K562 (cell line): ENCODE results near the gene XPNPEP3. TPM values are rescaled to one million over a fixed set of nuclear protein-coding genes. Genes with fewer than 3 reads are reported as not detected.

Source experiments
- ARID3B ChIP-seq: fragments of 250-450 bp; sonication (Bioruptor Pico); IDR thresholded peaks from 2 replicates; pipeline ENCODE4 v1.4.0; 2020; ENCODE audit warnings: borderline replicate concordance
- DPF2 ChIP-seq: fragments of 450-650 bp; IDR thresholded peaks from 2 replicates; pipeline ENCODE4 v1.6.1; 2016
- FOXJ3 ChIP-seq: sonication (generic); formaldehyde crosslinking; IDR thresholded peaks from 2 replicates; pipeline ENCODE4 v1.4.0; 2020; ENCODE audit warnings: mild to moderate bottlenecking, missing genetic modification reagents
- HDAC3 ChIP-seq: fragments of 450-650 bp; IDR thresholded peaks from 2 replicates; pipeline ENCODE4 v1.6.1; 2018; ENCODE audit warnings: borderline replicate concordance, mild to moderate bottlenecking, moderate library complexity; ENCODE audit not compliant: partially characterized antibody
- MYC ChIP-seq, 2 experiments: fragments of 250-450 bp in 1 of 2; sonication (Bioruptor Pico) in 1 of 2; IDR thresholded peaks; 2 replicates each; pipeline versions ENCODE4 v1.5.1 to v1.6.1; 2012 to 2021; ENCODE audit warnings: low read depth in 2 of 2, borderline replicate concordance in 1 of 2, improper control_type of control experiment in 1 of 2, low read length in 1 of 2, mild to moderate bottlenecking in 1 of 2, moderate library complexity in 1 of 2
- NFE2 ChIP-seq: IDR thresholded peaks from 2 replicates; pipeline ENCODE4 v1.6.1; 2014; ENCODE audit warnings: antibody characterized with exemption, low read depth
- NR2C1 ChIP-seq, 2 experiments: fragments of 450-650 bp; IDR thresholded peaks; 2 replicates each; pipeline ENCODE4 v1.6.1; 2017; ENCODE audit warnings: mild to moderate bottlenecking in 2 of 2, antibody characterized with exemption in 1 of 2, inconsistent platforms in 1 of 2, missing compliant biosample characterization in 1 of 2, missing genetic modification characterization in 1 of 2
- PYGO2 ChIP-seq: fragments of 450-650 bp; IDR thresholded peaks from 2 replicates; pipeline ENCODE4 v1.6.1; 2016; ENCODE audit warnings: mild to moderate bottlenecking, missing genetic modification characterization, moderate library complexity, missing compliant biosample characterization
- RAD21 ChIP-seq, 2 experiments: fragments of 250-450 bp in 1 of 2; fragments of 450-650 bp in 1 of 2; sonication (Bioruptor Pico) in 1 of 2; formaldehyde crosslinking in 1 of 2; IDR thresholded peaks in 1 of 2; conservative IDR thresholded peaks in 1 of 2; 2 replicates each; pipeline versions ENCODE4 v1.4.0 to v1.8.0; 2020 to 2022; ENCODE audit warnings: mild to moderate bottlenecking in 2 of 2, moderate library complexity in 1 of 2
- SETDB1 ChIP-seq: IDR thresholded peaks from one replicate; pipeline ENCODE4 v1.6.1; 2012; ENCODE audit warnings: low read length, control low read depth, inconsistent platforms
- SIN3A ChIP-seq, 2 experiments: fragments of 150-350 bp in 1 of 2; IDR thresholded peaks; 2 replicates each; pipeline ENCODE4 v1.6.1; 2011 to 2016; ENCODE audit warnings: borderline replicate concordance in 2 of 2, low read depth in 2 of 2, low read length in 2 of 2, mild to moderate bottlenecking in 2 of 2, moderate library complexity in 2 of 2; ENCODE audit not compliant: control insufficient read depth in 1 of 2
- U2AF2 ChIP-seq: fragments of 200-400 bp; formaldehyde crosslinking; optimal IDR thresholded peaks from 2 replicates; pipeline ENCODE3; 2017; ENCODE audit warnings: low read depth, mild to moderate bottlenecking, low read length
- ZBED1 ChIP-seq: IDR thresholded peaks from 2 replicates; pipeline ENCODE4 v1.6.1; 2014
- ZBTB43 ChIP-seq: sonication (generic); formaldehyde crosslinking; IDR thresholded peaks from 2 replicates; pipeline ENCODE4 v1.8.0; 2023; ENCODE audit warnings: mild to moderate bottlenecking, missing genetic modification reagents
- ZFP30 ChIP-seq: fragments of 250-450 bp; sonication (Bioruptor Pico); IDR thresholded peaks from 2 replicates; pipeline ENCODE4 v1.8.0; 2022; ENCODE audit warnings: moderate library complexity, mild to moderate bottlenecking, inconsistent platforms, borderline replicate concordance
- ZNF609 ChIP-seq: sonication (generic); formaldehyde crosslinking; IDR thresholded peaks from 2 replicates; pipeline ENCODE4 v1.8.1; 2023; ENCODE audit warnings: missing genetic modification reagents, mild to moderate bottlenecking, borderline replicate concordance
- ZNF644 ChIP-seq: fragments of 200-800 bp; sonication (Bioruptor generic); IDR thresholded peaks from 2 replicates; pipeline ENCODE4 v1.6.1; 2016; ENCODE audit warnings: low read depth, missing genetic modification characterization, missing compliant biosample characterization
- ZNF717 ChIP-seq: fragments of 250-450 bp; sonication (Bioruptor Pico); IDR thresholded peaks from 2 replicates; pipeline ENCODE4 v1.5.0; 2021
- polyA plus RNA-seq, 8 experiments: library from polyadenylated mRNA; depleted of rRNA in 4 of 8; stranded (reverse) in 5 of 8; unstranded in 3 of 8; fragments of >200 nt; fragmentation: Nextera tagmentation in 2 of 8; fragmentation: Illumina TruSeq in 1 of 8; extraction: Ambion mirVana in 2 of 8; extraction: Trizol in 1 of 8; gene quantifications; 2 replicates each; pipeline versions ENCODE4 v1.2.1 to v1.2.3, GENCODE V29; 2011 to 2014; ENCODE audit warnings: inconsistent platforms in 1 of 8, missing spikeins in 1 of 8
- total RNA-seq, 7 experiments: library from RNA; depleted of rRNA in 6 of 7; stranded (reverse); fragments of >200 nt in 6 of 7; fragmentation: Illumina TruSeq in 2 of 7; extraction: Trizol in 2 of 7; gene quantifications; 2 replicates each; pipeline versions ENCODE4 v1.2.1 to v1.2.3, GENCODE V29; 2011 to 2021; ENCODE audit warnings: low replicate concordance in 1 of 7

XPNPEP3 gene
- total and polyA plus RNA-seq, 9 of the 15 experiments (the other 6 are each of a cell fraction or from before 2014, with no cell fraction given), result 9.1 to 22.6 (median 15.6) TPM

DNA sequence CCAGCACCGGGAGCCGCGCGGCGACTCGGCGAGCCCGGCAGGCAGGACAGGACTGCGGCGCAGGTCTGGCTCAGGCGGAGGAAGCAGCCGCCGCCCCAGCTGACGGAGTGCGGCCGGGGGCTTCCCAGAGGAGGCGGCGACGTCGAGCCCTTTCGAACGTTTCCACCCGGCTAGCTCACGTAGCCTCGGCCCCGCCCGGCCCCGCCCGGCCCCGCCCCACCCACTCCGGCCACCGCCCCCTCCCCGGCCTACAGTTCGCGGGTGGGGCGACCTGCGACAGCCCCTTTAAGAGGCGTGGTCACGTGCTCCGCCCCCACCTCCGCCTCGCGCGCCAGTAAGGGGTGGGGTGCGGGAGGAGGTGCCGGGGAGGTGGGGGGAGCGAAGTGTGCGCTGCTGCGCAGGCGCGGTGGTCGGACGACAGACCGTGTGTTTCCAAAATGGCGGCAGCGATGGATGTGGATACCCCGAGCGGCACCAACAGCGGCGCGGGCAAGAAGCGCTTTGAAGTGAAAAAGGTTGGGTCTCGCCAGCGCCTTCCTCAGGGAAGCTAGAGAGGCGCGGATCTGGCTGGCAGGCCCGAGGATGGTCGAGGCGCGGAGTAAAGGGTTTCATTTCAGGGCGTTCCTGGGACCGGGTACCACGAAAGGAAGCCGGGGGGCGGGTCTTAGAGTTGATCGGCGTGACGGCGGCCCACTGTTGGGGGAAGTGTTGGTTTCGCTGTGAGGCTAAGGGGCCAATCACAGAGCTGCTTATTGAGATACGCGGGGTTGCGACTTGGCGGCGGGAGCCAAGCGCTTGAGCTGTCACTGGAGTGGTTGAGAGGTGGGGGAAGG is 94.2 kb downstream of the XPNPEP3 start, which contains the start of gene RBX1 (continued):
- TF ChIP-seq RAD21 (CRISPR knock-in tag; conservative IDR thresholded peaks at IDR 0.05 in 1 of 2, IDR thresholded peaks at IDR 0.05 in 1 of 2) (peak in 1 of 2 experiments; percentile 7; a peak in 1 of 4 replicates), FOXJ3 (no peak), MYC (IDR thresholded peaks at IDR 0.05; ENCODE audit: low read depth, low read length) (peak; percentile 71), MYC (CRISPR knock-in tag; IDR thresholded peaks at IDR 0.05; ENCODE audit: borderline replicate concordance, low read depth) (no peak), ZNF609 (CRISPR knock-in tag) (no peak), ZNF644 (tag) (no peak), NR2C1 (IDR thresholded peaks at IDR 0.05) (peak; percentile 68), NR2C1 (tag; IDR thresholded peaks at IDR 0.05) (peak; percentile 48), DPF2 (no peak), ZFP30 (no peak), ARID3B (CRISPR knock-in tag) (no peak), HDAC3 (no peak), U2AF2 (no peak), ZBED1 (no peak; the same call in 1 of the 2 replicates), ZNF717 (CRISPR knock-in tag) (no peak), ZBTB43 (CRISPR knock-in tag) (no peak), NFE2 (no peak), PYGO2 (tag) (no peak), SIN3A (IDR thresholded peaks at IDR 0.05; ENCODE audit: borderline replicate concordance in 2 of 2, control insufficient read depth in 1 of 2, low read depth in 2 of 2, low read length in 2 of 2) (peak in 1 of 2 experiments; percentile 39; a peak in 1 of 4 replicates), SETDB1 (no peak)
